Measurements from ENCODE around the gene HS3ST3B1.

HS3ST3B1 gene

DNA sequence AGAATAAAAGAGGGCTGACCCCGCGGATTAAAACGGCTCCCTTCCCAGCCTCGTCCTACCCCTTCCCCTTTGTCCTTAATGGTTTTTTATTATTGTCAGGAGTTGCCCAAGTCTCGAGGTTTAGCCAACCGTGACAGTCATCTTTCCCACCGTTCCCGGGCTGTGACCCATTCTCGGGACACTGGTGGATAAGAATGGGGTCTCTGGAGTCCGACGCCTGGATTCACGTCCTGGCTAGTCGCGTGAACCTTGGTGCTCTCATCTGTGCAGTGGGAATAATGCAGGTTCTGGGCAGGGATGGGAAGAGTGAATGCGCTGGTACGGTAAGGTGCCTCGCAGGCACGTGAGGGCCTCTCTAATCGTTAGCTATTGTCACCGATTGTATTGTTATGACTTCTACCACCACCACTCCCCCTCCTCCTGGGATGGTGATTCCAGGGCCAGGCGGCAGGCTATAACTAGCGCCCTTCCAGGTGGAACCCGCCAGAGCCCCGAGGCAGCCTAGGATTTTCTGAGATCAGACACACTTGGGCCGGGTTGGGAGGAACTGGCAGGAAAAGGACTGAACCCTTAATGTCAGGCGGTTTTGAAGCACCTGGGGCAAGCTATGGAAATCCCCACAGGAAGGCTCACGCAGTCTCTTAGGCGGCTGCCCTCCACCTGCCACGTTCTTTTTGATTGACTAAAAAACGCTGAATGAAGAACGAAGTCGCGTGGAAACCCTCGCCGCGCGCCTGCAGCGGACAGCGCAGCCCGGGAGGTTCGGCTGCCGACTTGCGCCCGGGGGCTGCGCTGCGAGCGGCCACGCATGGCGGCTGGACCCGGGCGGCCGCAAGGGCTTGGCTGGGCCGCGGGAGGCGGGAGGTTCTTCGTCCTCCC lies 2.7 kb downstream of the HS3ST3B1 start:
- DNase-seq: no peak

DNA sequence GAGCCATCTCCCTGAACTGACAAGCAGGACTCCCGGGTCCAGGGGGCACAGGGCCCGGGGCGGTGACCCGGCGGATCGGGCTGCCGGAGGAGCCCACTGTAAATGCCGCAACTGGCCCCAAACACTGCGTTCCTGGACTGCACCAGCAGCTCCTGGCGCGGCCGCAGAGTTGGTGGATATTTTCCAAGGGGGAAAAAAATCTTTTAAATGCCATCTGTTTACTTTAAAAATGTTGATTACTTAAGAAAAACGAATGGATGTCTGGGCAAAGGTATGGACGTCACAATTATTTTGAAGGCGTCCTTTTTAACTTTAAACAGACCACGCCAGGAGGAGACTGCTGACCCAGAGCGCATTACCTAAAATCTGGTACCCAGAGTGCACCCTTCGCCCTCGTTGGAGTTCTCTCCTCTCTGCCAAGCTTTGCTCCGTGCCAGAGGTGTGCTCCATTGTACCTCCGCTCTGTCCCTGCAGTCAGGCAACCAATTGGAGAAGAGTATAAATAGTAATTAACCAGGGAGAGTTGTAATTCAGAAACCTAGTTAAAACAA lies 3.4 kb downstream of the HS3ST3B1 start:
- DNase-seq: no peak

GRCh38 chr17:14304773-14305517 lies 4.1 kb downstream of the HS3ST3B1 start:
- no peak for DNase-seq

- no peak for DNase-seq
Observed at GRCh38 chr17:14305785-14306496, 5.1 kb downstream of the HS3ST3B1 start.

DNA sequence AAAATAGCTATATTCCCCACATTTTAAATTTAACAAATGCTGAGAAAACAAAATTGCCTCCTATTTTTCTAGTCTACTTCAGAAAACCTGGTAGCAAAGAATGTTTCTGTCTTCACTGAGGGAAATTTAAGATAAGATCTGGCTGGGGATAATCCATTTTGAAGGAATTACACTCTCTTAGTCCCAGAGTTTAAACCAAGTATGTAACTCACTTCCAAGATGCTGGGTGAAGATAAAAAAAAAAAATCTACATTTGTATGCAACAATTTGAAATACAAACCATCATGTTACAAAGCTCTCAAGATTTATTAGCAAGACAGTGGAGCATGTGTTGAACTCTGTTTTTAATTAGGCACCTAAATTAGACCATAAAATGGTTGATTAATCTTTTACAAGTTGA lies 5.7 kb downstream of the HS3ST3B1 start:
- no peak for DNase-seq

GRCh38 chr17:14307560-14308024 lies 6.7 kb downstream of the HS3ST3B1 start:
- DNase-seq: no peak

GRCh38 chr17:14308636-14308964 lies 7.7 kb downstream of the HS3ST3B1 start:
- no peak for DNase-seq

DNA sequence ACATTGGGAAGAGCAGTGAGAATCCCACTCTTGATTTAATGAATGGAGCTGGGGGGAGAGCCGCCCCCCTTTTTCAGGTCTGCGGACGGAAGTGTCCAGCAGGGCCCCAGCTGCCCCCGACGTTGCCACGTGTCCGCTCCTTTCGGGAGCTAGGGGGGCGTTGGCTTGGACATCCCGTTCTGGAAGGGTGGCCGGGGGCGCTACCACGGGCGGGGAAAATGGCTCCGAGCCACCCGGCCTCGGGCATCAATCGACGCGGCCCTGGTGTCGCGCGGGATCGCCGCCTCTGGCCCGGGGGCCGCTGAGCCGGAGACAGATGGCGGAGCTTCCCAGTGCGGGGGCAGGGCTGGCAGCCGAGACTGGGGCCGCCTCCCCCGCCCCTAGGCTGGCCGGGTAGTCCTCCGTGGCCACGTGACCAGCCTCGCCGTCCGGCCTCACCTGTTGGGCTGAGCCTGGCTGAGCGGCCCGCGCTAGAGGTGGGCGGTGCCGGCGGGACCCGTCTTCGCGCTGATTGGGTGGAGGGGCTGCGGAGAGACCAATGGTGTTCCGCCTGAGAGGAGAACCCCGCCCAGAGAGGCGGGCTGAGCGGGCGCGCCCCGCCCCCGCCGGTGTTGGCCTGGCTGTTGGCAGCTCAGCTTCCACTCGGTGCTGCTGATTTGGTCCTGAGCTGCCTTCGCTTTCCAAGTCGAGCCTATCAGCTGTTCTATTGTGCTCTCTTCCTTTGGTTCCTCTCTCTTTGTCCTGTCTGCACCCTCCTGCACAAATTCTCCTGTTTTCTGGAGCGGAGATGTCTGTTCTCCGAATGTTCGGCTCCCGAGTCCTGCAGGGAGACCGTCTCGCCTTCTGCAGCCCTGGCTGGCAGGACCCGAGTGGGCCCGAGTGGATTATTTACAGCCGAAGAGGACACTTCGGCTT lies 8.3 kb downstream of the HS3ST3B1 start:
- DNase-seq: peak; percentile 87

- no peak for DNase-seq
Observed at GRCh38 chr17:14310101-14310500, 9.2 kb downstream of the HS3ST3B1 start.

DNA sequence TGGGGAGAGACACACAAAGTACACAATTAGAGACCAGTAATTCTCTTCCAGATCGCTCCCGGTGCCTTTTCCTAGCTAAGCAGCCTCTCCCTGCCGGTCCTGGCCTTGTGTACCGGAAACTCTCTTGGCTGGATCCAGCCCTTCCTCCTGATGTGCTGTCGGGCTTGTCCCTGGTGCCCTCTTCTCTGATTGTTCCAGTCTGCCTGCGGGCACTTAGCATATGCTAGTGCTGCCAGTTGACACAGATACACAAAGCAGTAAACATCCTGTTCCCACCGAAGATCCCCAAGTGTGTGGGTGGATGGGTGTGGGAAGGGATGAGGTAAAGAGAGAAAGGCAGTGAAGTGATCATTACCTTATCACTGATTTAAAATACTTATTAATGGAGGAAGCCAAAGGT lies 9.7 kb downstream of the HS3ST3B1 start:
- DNase-seq: no peak

DNA sequence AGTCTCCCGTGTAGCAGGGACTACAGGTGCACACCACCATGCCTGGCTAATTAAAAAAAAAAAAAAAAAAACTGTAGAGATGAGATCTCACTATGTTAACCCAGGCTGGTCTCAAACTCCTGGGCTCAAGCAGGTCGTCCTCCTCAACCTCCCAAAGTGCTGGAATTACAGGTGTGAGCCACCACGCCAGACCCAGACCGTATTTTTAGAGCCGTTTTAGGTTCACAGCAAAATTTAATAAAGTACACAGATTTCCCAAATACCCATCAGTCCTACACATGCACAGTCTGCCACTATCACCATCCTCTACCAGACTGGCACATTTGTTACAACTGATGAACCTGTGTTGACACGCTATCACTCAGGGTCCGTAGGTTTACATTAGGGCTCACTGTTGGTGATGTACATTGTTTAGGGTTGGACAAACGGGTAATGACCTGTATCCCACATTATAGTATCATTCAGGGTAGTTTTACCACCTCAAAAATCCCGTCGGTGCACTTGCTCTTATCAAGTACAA lies 10.4 kb downstream of the HS3ST3B1 start:
- DNase-seq: no peak

- no peak for DNase-seq
Observed at GRCh38 chr17:14311981-14312380, 11.1 kb downstream of the HS3ST3B1 start.

GRCh38 chr17:14312522-14312921 lies 11.6 kb downstream of the HS3ST3B1 start:
- no peak for DNase-seq

GRCh38 chr17:14316126-14316832 lies 15.4 kb downstream of the HS3ST3B1 start:
- DNase-seq: no peak

GRCh38 chr17:14317383-14317782 lies 16.5 kb downstream of the HS3ST3B1 start:
- no peak for DNase-seq

- DNase-seq: no peak
Observed at GRCh38 chr17:14318109-14318917, 17.4 kb downstream of the HS3ST3B1 start.

- no peak for DNase-seq
Observed at GRCh38 chr17:14318918-14319205, 18.0 kb downstream of the HS3ST3B1 start.

DNA sequence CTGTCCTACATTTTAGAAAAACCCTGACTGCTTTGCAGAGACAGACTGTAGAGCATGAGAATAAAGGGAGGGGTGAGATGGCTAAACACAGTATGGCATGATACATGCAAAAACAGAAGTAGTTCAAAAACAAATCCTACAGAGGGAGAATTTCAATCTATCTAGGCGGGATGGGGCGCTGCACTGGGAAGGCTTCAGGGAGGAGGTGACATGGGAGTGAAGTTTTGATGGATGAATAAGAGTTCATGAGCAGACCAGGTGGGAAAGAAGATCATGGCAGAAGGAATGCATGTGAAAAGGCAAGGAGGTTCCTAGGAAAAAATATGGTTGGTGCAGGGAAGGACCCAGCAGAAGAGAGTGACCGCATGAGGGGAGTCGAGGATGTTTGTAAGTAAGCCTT lies 19.2 kb downstream of the HS3ST3B1 start:
- DNase-seq: no peak

- DNase-seq: no peak
Observed at GRCh38 chr17:14320734-14321475, 20.0 kb downstream of the HS3ST3B1 start.

GRCh38 chr17:14321476-14321949 lies 20.6 kb downstream of the HS3ST3B1 start:
- no peak for DNase-seq

All from activated T-cell treated with anti-CD3 and anti-CD28 coated beads for 4 hours (primary cell).